AG04450 (cell line): ENCODE measurements around the gene PLA2G4A. TPM values are rescaled to one million over a fixed set of nuclear protein-coding genes. Genes with fewer than 3 reads are reported as not detected.

Source experiments
- CTCF ChIA-PET: fragments of 300-600, 350-600 bp; formaldehyde crosslinking; extraction: SDS; loops from one replicate; lab custom pipeline; 2022; ENCODE audit warnings: antibody characterized with exemption, inconsistent platforms; lab: Charles Lee
- POLR2A ChIA-PET: fragments of 350-600 bp; formaldehyde crosslinking; extraction: SDS; loops from one replicate; lab custom pipeline; 2021; ENCODE audit warnings: antibody characterized with exemption, inconsistent platforms; lab: Yijun Ruan, JAX
- DNase-seq: peaks from one replicate; pipeline ENCODE4 v3.0.0-alpha.2; 2011; ENCODE audit warnings: low read depth, low spot score
- H3K27ac ChIP-seq: one replicate; pipeline ENCODE4 v1.5.1; 2012; ENCODE audit warnings: low read depth, low read length, control low read depth
- H3K27me3 ChIP-seq: one replicate; pipeline ENCODE4 v1.6.0; 2012; ENCODE audit warnings: low read length; ENCODE audit not compliant: control insufficient read depth, insufficient read depth
- H3K4me3 ChIP-seq: 2 replicates; pipeline ENCODE4 v1.5.1; 2011; ENCODE audit warnings: mild to moderate bottlenecking, low read depth, low read length, control low read depth
- H3K9me3 ChIP-seq: 2 replicates; pipeline ENCODE4 v1.5.1; 2012; ENCODE audit warnings: low read length; ENCODE audit not compliant: control insufficient read depth, insufficient read depth
- polyA plus RNA-seq: library from polyadenylated mRNA; depleted of rRNA; stranded (reverse); fragments of >200 nt; gene quantifications from 2 replicates; pipeline ENCODE4 v1.2.3, GENCODE V29; 2011
- TF ChIP-seq, protein P1 (sequence below): IDR thresholded peaks from 2 replicates; pipeline ENCODE4 v1.5.1; 2011; ENCODE audit warnings: low read depth, low read length, control low read depth, inconsistent platforms

Gene PLA2G4A
- polyA plus RNA-seq, 1 experiment, result 5.5 TPM

DNA sequence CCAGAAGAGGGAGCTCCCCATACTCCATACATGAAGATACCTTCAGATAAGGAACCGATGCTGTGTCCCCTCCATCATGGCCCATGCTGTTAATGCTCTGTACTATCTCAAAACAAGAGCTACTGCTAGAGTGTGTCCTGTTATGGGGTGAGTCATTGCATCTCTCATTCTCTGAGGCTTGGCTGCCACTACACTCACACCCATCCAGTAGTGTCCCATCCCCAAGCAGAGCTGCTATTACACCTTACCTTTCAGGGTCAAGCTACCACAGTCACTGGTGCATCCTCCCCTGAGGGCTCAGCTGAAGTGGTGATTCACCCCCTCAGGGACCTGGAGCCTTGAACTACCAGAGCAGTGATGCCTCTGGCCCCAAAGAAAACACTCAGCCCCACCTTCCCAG is 198.5 kb downstream of the PLA2G4A start:
- TF ChIP-seq, protein P1, sequence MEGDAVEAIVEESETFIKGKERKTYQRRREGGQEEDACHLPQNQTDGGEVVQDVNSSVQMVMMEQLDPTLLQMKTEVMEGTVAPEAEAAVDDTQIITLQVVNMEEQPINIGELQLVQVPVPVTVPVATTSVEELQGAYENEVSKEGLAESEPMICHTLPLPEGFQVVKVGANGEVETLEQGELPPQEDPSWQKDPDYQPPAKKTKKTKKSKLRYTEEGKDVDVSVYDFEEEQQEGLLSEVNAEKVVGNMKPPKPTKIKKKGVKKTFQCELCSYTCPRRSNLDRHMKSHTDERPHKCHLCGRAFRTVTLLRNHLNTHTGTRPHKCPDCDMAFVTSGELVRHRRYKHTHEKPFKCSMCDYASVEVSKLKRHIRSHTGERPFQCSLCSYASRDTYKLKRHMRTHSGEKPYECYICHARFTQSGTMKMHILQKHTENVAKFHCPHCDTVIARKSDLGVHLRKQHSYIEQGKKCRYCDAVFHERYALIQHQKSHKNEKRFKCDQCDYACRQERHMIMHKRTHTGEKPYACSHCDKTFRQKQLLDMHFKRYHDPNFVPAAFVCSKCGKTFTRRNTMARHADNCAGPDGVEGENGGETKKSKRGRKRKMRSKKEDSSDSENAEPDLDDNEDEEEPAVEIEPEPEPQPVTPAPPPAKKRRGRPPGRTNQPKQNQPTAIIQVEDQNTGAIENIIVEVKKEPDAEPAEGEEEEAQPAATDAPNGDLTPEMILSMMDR, result no peak
- Histone ChIP-seq H3K27me3 (no peaks in the 10 kb centered on the region), H3K4me3 (no peak overlapping the region), H3K9me3 (peaks cover 7% of the 10 kb centered on the region; the same call in 1 of the 2 replicates), H3K27ac (no peak overlapping the region)
- DNase-seq, result no peak
- CTCF ChIA-PET, result interaction anchor here (0.6 to 1.6 kb wide), 2 partner anchors 24 to 130 kb away, joined by 3 to 4 read pairs; no protein-coding TSS in a partner anchor
- POLR2A ChIA-PET, result no interaction called here

DNA sequence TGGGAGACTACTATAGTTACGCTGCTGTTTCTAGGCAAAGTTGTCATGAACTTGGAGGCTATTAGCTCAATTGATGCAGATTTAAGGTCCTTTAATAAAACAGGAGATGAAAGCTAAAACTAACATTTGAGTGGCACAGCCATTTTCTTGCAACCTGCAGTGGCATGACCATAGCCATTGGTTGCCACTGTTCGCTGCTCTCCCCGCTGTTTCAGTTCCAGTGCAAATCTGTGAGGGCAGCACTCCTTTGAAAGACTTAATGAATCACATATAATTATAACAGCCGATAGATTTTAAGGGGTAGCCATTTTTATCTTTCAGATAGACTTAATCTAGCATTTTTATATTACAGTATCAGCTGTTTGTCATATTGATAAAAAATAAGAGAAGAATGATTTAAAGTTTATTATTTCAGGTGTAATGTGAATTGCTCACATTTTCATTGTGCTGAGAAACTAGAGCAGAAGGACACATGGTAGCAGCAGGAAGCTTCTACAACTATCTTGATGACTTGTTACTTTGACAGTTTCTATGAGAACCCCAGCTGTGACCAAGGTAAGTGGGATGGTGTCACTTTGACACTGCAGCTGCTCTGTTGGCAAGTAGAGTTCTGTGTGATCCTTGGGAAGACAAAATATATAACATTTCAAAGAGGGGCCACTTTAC is 203.7 kb downstream of the PLA2G4A start:
- CTCF ChIA-PET, result no interaction called here

DNA sequence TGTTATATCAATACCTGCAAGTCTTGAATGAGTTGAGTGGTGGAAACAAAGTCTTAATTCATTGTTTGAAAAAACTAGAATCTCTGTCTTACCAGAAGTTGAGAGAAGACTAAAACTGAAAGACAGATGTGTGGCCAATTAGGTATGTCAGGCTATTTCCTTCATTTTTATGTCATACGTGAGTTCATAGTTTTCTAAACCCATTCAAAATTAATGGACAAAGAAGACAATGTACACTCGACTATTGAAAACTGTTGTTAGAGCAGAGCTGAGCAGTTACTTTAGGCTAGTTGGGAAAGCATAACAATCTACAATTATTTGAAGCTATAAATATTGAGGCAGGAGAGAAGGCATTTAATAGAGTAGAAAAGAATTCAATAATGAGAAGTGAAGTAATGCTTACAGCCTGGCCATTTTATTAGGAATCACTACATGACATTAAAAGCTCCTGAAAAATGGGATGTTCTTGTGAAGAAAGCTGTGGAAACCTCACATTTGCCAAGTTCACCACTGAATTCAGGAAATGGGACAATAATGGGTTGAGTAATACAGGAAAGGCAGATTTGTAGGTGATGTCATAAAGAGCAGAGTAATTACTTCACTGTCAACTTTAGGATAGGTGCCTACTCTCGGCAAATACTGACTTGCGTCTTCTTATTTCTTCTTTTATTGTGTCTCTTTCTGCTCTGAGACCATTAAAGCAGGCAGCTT is 204.4 kb downstream of the PLA2G4A start:
- Histone ChIP-seq H3K27me3 (no peaks in the 10 kb centered on the region), H3K9me3 (peaks cover 5% of the 10 kb centered on the region; the same call in 1 of the 2 replicates), H3K27ac (no peak overlapping the region), H3K4me3 (no peak overlapping the region)
- POLR2A ChIA-PET, result no interaction called here
- TF ChIP-seq, protein P1, result no peak
- DNase-seq, result no peak
- CTCF ChIA-PET, result interaction anchor here (1.6 kb wide), 1 partner anchor 18 kb away, joined by 9 read pairs; no protein-coding TSS in a partner anchor

More for the DNA sequence above, 203.7 kb downstream of the PLA2G4A start:
- Histone ChIP-seq H3K9me3 (peaks cover 7% of the 10 kb centered on the region; the same call in 1 of the 2 replicates), H3K4me3 (no peak overlapping the region), H3K27me3 (no peaks in the 10 kb centered on the region), H3K27ac (no peak overlapping the region)
- no peak for DNase-seq
- TF ChIP-seq, protein P1, result no peak
- POLR2A ChIA-PET, result no interaction called here

DNA sequence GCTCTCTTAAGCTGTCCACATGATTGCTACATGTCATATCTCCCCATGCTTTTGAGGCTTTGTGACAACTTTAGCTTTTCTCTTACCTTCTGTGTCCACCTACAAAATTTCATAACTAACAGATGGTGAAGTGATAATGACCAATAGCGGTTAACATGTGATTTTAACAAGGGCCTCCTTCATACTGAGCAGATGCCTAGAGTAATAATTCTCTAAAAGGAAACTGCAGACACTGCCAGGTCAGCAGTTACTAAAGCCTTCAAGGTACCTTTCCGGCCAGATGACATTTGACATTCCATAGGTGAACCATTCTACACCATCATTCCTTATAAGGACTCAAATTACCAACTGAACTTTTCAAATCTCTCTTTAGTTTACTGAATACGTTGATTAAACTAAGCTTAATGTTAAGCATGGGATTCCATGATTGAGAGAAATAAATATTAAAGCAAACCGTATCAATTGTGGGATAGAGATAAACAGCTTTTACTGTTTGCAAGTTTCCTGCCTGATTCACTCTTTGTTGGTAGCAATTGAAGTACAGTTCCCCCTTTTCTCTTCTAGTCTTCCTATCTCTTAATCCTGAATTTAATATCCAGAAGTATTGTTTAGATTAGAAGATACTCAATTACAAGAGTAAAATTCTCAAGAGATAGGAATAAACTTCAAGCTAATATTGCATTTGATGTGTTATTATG is 205.1 kb downstream of the PLA2G4A start:
- Histone ChIP-seq H3K9me3 (no peaks in the 10 kb centered on the region), H3K4me3 (no peak overlapping the region), H3K27me3 (no peaks in the 10 kb centered on the region), H3K27ac (no peak overlapping the region)
- CTCF ChIA-PET, result interaction anchor here (1.6 kb wide), 1 partner anchor 18 kb away, joined by 9 read pairs; no protein-coding TSS in a partner anchor
- POLR2A ChIA-PET, result no interaction called here
- DNase-seq, result no peak
- TF ChIP-seq, protein P1, result no peak
